Sigmoid colon (tissue), 4 donors: Measurements from ENCODE around the gene CDC42EP3.

Experiments
- POLR2AphosphoS5 ChIP-seq, 4 donors: sonication (generic); formaldehyde crosslinking; IDR thresholded peaks; one replicate each; pipeline ENCODE4 v1.6.1; 2017; ENCODE audit warnings: antibody characterized with exemption in 4 of 4
- TF ChIP-seq, protein P1 (sequence below), 4 experiments: fragments of 450-650 bp in 3 of 4; fragments of 200-600 bp in 1 of 4; IDR thresholded peaks; one replicate each; pipeline ENCODE4 v1.5.1; 2016 to 2019; ENCODE audit warnings: antibody characterized with exemption in 4 of 4, mild to moderate bottlenecking in 3 of 4, moderate library complexity in 2 of 4

DNA sequence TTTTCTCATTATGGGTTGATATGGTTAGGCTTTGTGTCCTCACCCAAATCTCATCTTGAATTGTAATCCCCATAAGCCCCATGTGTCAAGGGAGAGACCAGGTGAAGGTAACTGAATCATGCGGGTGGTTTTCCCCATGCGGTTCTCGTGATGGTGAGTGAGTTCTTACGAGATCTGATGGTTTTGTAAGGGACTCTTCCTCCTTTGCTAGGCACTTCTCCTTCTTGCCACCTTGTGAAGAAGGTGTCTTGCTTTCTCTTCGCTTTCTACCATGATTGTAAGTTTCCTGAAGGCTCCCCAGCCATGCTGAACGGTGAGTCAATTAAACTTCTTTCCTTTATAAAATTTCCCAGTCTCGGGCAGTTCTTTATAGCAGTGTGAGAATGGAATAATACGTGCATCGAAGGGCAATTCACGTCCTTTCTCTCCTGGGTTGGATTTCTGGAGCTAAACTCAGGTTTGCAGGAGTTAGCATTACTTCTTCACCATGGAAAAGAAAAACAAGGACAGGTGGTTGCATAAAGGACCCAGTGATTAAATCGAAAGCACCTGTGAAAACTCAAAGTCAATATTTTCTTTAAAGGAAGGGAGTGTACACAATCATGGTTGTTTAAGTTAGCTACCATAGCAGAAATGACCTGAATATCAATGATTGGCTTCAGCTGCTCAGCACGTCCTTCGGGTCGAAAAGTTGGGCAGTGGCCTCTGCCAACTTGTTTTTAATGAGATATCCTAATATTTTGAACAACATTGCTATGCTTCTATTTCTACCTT is 54.1 kb downstream of the CDC42EP3 start:
- TF ChIP-seq, protein P1, sequence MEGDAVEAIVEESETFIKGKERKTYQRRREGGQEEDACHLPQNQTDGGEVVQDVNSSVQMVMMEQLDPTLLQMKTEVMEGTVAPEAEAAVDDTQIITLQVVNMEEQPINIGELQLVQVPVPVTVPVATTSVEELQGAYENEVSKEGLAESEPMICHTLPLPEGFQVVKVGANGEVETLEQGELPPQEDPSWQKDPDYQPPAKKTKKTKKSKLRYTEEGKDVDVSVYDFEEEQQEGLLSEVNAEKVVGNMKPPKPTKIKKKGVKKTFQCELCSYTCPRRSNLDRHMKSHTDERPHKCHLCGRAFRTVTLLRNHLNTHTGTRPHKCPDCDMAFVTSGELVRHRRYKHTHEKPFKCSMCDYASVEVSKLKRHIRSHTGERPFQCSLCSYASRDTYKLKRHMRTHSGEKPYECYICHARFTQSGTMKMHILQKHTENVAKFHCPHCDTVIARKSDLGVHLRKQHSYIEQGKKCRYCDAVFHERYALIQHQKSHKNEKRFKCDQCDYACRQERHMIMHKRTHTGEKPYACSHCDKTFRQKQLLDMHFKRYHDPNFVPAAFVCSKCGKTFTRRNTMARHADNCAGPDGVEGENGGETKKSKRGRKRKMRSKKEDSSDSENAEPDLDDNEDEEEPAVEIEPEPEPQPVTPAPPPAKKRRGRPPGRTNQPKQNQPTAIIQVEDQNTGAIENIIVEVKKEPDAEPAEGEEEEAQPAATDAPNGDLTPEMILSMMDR (IDR thresholded peaks at IDR 0.05), result no peak
- no peak for TF ChIP-seq POLR2AphosphoS5 (IDR thresholded peaks at IDR 0.05)
